Natural killer cell (primary cell): ENCODE measurements around the gene STK24. TPM values are rescaled to one million over a fixed set of nuclear protein-coding genes. Genes with fewer than 3 reads are reported as not detected.

Experiments
- ATAC-seq, 3 donors: fragments of 150-1000 bp in 2 of 3; fragments of 200-7000 bp in 1 of 3; cut with Tn5 transposase; 1 replicate in 1 of 3; 2 replicates in 2 of 3; pipeline ENCODE4 v1.10.0; 2021; ENCODE audit warnings: mild to moderate bottlenecking in 2 of 3, moderate library complexity in 2 of 3
- DNase-seq, 2 donors: peaks; one replicate each; pipeline versions ENCODE4 v3.0.0 to v3.0.0-alpha.2; 2013 to 2021; ENCODE audit warnings: mixed read lengths in 1 of 2
- H3K27ac ChIP-seq: one replicate; pipeline ENCODE4 v1.5.1; 2013; ENCODE audit warnings: mild to moderate bottlenecking, low read length
- H3K27me3 ChIP-seq: one replicate; pipeline ENCODE4 v1.6.1; 2013; ENCODE audit warnings: low read length; ENCODE audit not compliant: control insufficient read depth, insufficient read depth
- H3K36me3 ChIP-seq: one replicate; pipeline ENCODE4 v1.6.1; 2013; ENCODE audit warnings: low read length; ENCODE audit not compliant: control insufficient read depth, insufficient read depth
- H3K4me1 ChIP-seq: one replicate; pipeline ENCODE4 v1.6.1; 2013; ENCODE audit warnings: low read length; ENCODE audit not compliant: control insufficient read depth, insufficient read depth
- H3K4me3 ChIP-seq: one replicate; pipeline ENCODE4 v1.5.1; 2013; ENCODE audit warnings: low read length
- H3K9me3 ChIP-seq: one replicate; pipeline ENCODE4 v1.6.1; 2013; ENCODE audit warnings: low read length; ENCODE audit not compliant: control insufficient read depth, insufficient read depth
- H3K27ac Mint-ChIP-seq, 2 donors: one replicate each; pipeline ENCODE4 v1.8.0; 2022; ENCODE audit warnings: mild to moderate bottlenecking in 2 of 2, mixed read lengths in 2 of 2, moderate library complexity in 1 of 2
- H3K27me3 Mint-ChIP-seq, 2 donors: one replicate each; pipeline ENCODE4 v1.8.0; 2022; ENCODE audit warnings: low read depth in 2 of 2, mixed read lengths in 2 of 2
- H3K36me3 Mint-ChIP-seq: one replicate; pipeline ENCODE4 v1.8.0; 2022; ENCODE audit warnings: mixed read lengths
- H3K4me1 Mint-ChIP-seq, 2 donors: one replicate each; pipeline ENCODE4 v1.8.0; 2022; ENCODE audit warnings: mixed read lengths in 2 of 2
- H3K4me3 Mint-ChIP-seq: one replicate; pipeline ENCODE4 v1.8.0; 2022; ENCODE audit warnings: mild to moderate bottlenecking, moderate library complexity, mixed read lengths
- H3K9me3 Mint-ChIP-seq, 2 donors: one replicate each; pipeline ENCODE4 v1.8.0; 2022; ENCODE audit warnings: mixed read lengths in 2 of 2
- WGBS: methylation state at CpG from one replicate; pipeline ENCODE4 v1.1.7; 2013; ENCODE audit warnings: missing lambda C conversion rate; ENCODE audit not compliant: insufficient coverage; 5-methylcytosine and 5-hydroxymethylcytosine counted together
- intact Hi-C: fragments of 100-400 bp; cut with micrococcal nuclease; formaldehyde crosslinking; loops from one replicate; pipeline ENCODE4 v1.14.2; 2022
- total RNA-seq, 4 donors: library from RNA; stranded (reverse); fragments of 120-200 nt in 1 of 4; gene quantifications; one replicate each; pipeline versions ENCODE4 v1.2.3 to v1.2.4, GENCODE V29; 2013 to 2022
- TF ChIP-seq, protein P1 (sequence below): fragments of 200-600 bp; IDR thresholded peaks from one replicate; pipeline ENCODE4 v1.8.0; 2022; ENCODE audit warnings: antibody characterized with exemption

STK24 gene
- total RNA-seq, 3 donors from 2014 or later (not counting 1 experiment from before 2014, with no cell fraction given) = 64.5 to 78.4 (median 70.4) TPM

DNA sequence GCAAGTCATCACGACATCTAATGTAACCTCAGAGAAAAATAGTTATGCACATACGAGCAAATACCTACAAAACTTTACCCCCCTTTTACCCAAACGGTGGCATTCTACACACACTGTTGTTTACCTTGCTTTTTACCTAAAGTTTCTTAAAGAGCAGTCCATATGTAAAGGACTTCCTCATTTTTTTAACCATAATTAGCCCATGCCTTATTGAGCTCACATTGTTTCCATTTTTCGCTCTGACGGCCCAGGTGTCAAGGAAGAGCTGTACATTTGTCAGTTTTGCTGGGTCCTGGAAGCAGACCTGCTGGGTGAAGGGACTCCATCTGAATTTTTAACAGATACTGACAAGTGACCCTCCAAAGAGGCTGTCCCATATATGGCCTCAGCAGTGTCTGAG, 89.4 kb downstream of the STK24 start:
- DNase-seq (no peak), ATAC-seq (no peak)
- no peak overlapping the region for H3K4me3 ChIP-seq
- intact Hi-C loops = no loop called here
- 62% methylated on average over 5 of the region's 5 CpGs for WGBS
- no peaks in the 10 kb centered on the region for H3K27me3 ChIP-seq
- H3K27ac Mint-ChIP-seq = no peak overlapping the region
- no peaks in the 10 kb centered on the region for H3K36me3 ChIP-seq
- H3K9me3 Mint-ChIP-seq = no peaks in the 10 kb centered on the region
- H3K9me3 ChIP-seq = no peaks in the 10 kb centered on the region
- H3K4me3 Mint-ChIP-seq = no peak overlapping the region
- TF ChIP-seq, protein P1, sequence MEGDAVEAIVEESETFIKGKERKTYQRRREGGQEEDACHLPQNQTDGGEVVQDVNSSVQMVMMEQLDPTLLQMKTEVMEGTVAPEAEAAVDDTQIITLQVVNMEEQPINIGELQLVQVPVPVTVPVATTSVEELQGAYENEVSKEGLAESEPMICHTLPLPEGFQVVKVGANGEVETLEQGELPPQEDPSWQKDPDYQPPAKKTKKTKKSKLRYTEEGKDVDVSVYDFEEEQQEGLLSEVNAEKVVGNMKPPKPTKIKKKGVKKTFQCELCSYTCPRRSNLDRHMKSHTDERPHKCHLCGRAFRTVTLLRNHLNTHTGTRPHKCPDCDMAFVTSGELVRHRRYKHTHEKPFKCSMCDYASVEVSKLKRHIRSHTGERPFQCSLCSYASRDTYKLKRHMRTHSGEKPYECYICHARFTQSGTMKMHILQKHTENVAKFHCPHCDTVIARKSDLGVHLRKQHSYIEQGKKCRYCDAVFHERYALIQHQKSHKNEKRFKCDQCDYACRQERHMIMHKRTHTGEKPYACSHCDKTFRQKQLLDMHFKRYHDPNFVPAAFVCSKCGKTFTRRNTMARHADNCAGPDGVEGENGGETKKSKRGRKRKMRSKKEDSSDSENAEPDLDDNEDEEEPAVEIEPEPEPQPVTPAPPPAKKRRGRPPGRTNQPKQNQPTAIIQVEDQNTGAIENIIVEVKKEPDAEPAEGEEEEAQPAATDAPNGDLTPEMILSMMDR = no peak
- no peaks in the 10 kb centered on the region for H3K36me3 Mint-ChIP-seq
- H3K4me1 ChIP-seq = peaks cover 33% of the 10 kb centered on the region
- no peak overlapping the region for H3K27ac ChIP-seq
- peaks cover 52 to 74% of the 10 kb centered on the region in 2 donors for H3K4me1 Mint-ChIP-seq
- H3K27me3 Mint-ChIP-seq = no peaks in the 10 kb centered on the region

- no peak for ATAC-seq
Observed at GRCh38 chr13:98487016-98487415, 89.9 kb downstream of the STK24 start.

DNA sequence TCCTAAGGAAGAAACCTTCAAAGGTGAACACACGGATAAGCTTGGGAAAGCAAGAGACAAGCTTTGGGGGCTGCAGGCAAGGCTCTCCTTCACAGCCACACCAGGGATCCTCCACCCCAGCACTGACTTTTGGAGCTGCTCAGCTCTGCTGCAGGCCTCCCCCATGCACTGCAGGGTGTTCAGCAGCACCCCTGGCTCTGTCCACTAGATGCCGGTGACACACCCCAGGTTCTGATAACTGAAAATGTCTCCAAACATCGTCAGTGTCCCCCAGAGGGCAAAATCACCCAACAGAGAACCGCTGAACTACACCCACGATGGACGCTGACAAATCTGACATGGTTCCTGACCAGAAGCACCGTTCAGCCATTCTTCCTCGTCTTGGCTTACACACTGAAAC, 90.5 kb downstream of the STK24 start:
- intact Hi-C loops = no loop called here
- TF ChIP-seq, protein P1 = no peak
- Histone ChIP-seq H3K4me1 (peaks cover 35% of the 10 kb centered on the region), H3K4me3 (no peak overlapping the region), H3K27ac (no peak overlapping the region), H3K9me3 (no peaks in the 10 kb centered on the region), H3K36me3 (no peaks in the 10 kb centered on the region), H3K27me3 (no peaks in the 10 kb centered on the region)
- H3K36me3 Mint-ChIP-seq = no peaks in the 10 kb centered on the region
- H3K27me3 Mint-ChIP-seq = no peaks in the 10 kb centered on the region
- ATAC-seq (no peak), DNase-seq (no peak)
- peaks cover 44 to 64% of the 10 kb centered on the region in 2 donors for H3K4me1 Mint-ChIP-seq
- no peak overlapping the region for H3K27ac Mint-ChIP-seq
- H3K4me3 Mint-ChIP-seq = no peak overlapping the region
- 91% methylated on average over 8 of the region's 8 CpGs for WGBS
- no peaks in the 10 kb centered on the region for H3K9me3 Mint-ChIP-seq

More at GRCh38 chr13:98487016-98487415, 89.9 kb downstream of the STK24 start:
- TF ChIP-seq, protein P1 = no peak
- Mint-ChIP-seq H3K4me1 (peaks cover 48 to 69% of the 10 kb centered on the region in 2 donors), H3K36me3 (no peaks in the 10 kb centered on the region), H3K27ac (no peak overlapping the region), H3K27me3 (no peaks in the 10 kb centered on the region), H3K9me3 (no peaks in the 10 kb centered on the region), H3K4me3 (no peak overlapping the region)
- DNase-seq = no peak
- Histone ChIP-seq H3K27me3 (no peaks in the 10 kb centered on the region), H3K36me3 (no peaks in the 10 kb centered on the region), H3K4me1 (peaks cover 35% of the 10 kb centered on the region), H3K9me3 (no peaks in the 10 kb centered on the region), H3K27ac (no peak overlapping the region), H3K4me3 (no peak overlapping the region)
- intact Hi-C loops = no loop called here
- WGBS = 98% methylated on average over 4 of the region's 5 CpGs

DNA sequence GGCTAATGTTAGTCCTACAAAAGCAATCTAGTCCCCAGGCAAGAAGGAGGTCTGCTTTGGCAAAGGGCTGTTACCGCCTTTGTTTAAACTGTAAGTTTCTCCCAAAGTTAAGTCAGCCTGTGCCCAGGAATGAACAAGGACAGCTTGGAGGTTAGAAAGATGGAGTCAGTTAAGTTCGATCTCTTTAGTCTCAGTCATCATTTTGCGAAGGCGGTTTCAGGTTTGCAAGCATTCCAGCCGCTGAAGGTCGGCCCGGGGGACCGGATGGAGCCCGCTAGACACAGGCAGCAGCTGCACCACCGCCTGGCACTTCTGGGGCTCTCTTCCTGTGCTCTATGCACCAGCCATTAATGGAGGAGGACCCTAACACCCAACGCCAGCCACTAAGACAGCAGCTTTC, 91.3 kb downstream of the STK24 start:
- Mint-ChIP-seq H3K4me1 (peaks cover 44 to 61% of the 10 kb centered on the region in 2 donors), H3K27me3 (no peaks in the 10 kb centered on the region), H3K4me3 (no peak overlapping the region), H3K9me3 (no peaks in the 10 kb centered on the region), H3K36me3 (no peaks in the 10 kb centered on the region), H3K27ac (peak overlapping the region in 1 of 2 donors; percentile 53)
- intact Hi-C loops = no loop called here
- H3K4me1 ChIP-seq = peaks cover 35% of the 10 kb centered on the region
- WGBS = 95% methylated on average over 11 of the region's 11 CpGs
- H3K27me3 ChIP-seq = no peaks in the 10 kb centered on the region
- ATAC-seq (no peak), DNase-seq (no peak)
- no peaks in the 10 kb centered on the region for H3K9me3 ChIP-seq
- H3K27ac ChIP-seq = no peak overlapping the region
- H3K36me3 ChIP-seq = no peaks in the 10 kb centered on the region
- H3K4me3 ChIP-seq = no peak overlapping the region
- TF ChIP-seq, protein P1 = no peak
